Ishikawa (cell line): ENCODE data around the gene RAB7B.

Experiments
- CEBPB ChIP-seq: IDR thresholded peaks from 2 replicates; pipeline ENCODE4 v1.6.1; 2012
- CREB1 ChIP-seq: IDR thresholded peaks from 2 replicates; pipeline ENCODE4 v1.6.1; 2012; ENCODE audit warnings: low read depth
- EGR1 ChIP-seq: IDR thresholded peaks from 2 replicates; pipeline ENCODE4 v1.6.1; 2012
- EP300 ChIP-seq: IDR thresholded peaks from 2 replicates; pipeline ENCODE4 v1.6.1; 2012; ENCODE audit warnings: borderline replicate concordance
- FOXM1 ChIP-seq: IDR thresholded peaks from 2 replicates; pipeline ENCODE4 v1.6.1; 2012; ENCODE audit warnings: low read depth, borderline replicate concordance
- MAX ChIP-seq: IDR thresholded peaks from 2 replicates; pipeline ENCODE4 v1.6.1; 2012
- NFIC ChIP-seq: IDR thresholded peaks from 2 replicates; pipeline ENCODE4 v1.6.1; 2012
- RAD21 ChIP-seq: IDR thresholded peaks from 2 replicates; pipeline ENCODE4 v1.6.1; 2012; ENCODE audit warnings: low read depth
- REST ChIP-seq: IDR thresholded peaks from 2 replicates; pipeline ENCODE4 v1.6.1; 2012; ENCODE audit warnings: low read depth, mild to moderate bottlenecking
- TAF1 ChIP-seq: IDR thresholded peaks from 2 replicates; pipeline ENCODE4 v1.6.1; 2012; ENCODE audit warnings: low read depth, mild to moderate bottlenecking
- TCF12 ChIP-seq: IDR thresholded peaks from 2 replicates; pipeline ENCODE4 v1.6.1; 2012; ENCODE audit warnings: low read depth
- TEAD4 ChIP-seq: IDR thresholded peaks from 2 replicates; pipeline ENCODE4 v1.6.1; 2012
- USF1 ChIP-seq: IDR thresholded peaks from 2 replicates; pipeline ENCODE4 v1.6.1; 2012
- YY1 ChIP-seq: IDR thresholded peaks from 2 replicates; pipeline ENCODE4 v1.6.1; 2012; ENCODE audit warnings: low read depth
- ZBTB7A ChIP-seq: IDR thresholded peaks from 2 replicates; pipeline ENCODE4 v1.6.1; 2012; ENCODE audit warnings: low read depth

RAB7B gene

GRCh38 chr1:205972491-205973168 lies 30.6 kb downstream of the RAB7B start:
- TF ChIP-seq YY1 (no peak), TCF12 (no peak), REST (no peak), EP300 (no peak), USF1 (no peak), NFIC (no peak), ZBTB7A (no peak), TAF1 (no peak), CEBPB (no peak), TEAD4 (no peak)

GRCh38 chr1:205972081-205972480 lies 31.1 kb downstream of the RAB7B start:
- no peak for TF ChIP-seq EP300

- TF ChIP-seq CREB1 (no peak), NFIC (no peak), YY1 (no peak), MAX (no peak), REST (no peak)
Measured at GRCh38 chr1:205971082-205971481, 32.1 kb downstream of the RAB7B start.

- TF ChIP-seq RAD21 (no peak), TCF12 (no peak), EP300 (no peak), EGR1 (no peak), TEAD4 (no peak), USF1 (no peak), ZBTB7A (no peak), MAX (no peak), REST (no peak)
Measured at GRCh38 chr1:205970486-205970885, 32.7 kb downstream of the RAB7B start.

- no peak for TF ChIP-seq ZBTB7A
- no peak for TF ChIP-seq REST
- no peak for TF ChIP-seq CREB1
- no peak for TF ChIP-seq NFIC
- TF ChIP-seq YY1: no peak
- TF ChIP-seq TEAD4: no peak
- no peak for TF ChIP-seq EP300
- TF ChIP-seq FOXM1: no peak
- TF ChIP-seq TAF1: no peak
Measured at GRCh38 chr1:205969229-205969628, 34.0 kb downstream of the RAB7B start.
